ENCODE data around the gene AKT1. TPM values are rescaled to one million over a fixed set of nuclear protein-coding genes. Genes with fewer than 3 reads are reported as not detected.

The AKT1 gene
- polyA plus RNA-seq, 2 of the 4 experiments (the other 2 are of a cell fraction), result 70.2 to 93.8 TPM

DNA sequence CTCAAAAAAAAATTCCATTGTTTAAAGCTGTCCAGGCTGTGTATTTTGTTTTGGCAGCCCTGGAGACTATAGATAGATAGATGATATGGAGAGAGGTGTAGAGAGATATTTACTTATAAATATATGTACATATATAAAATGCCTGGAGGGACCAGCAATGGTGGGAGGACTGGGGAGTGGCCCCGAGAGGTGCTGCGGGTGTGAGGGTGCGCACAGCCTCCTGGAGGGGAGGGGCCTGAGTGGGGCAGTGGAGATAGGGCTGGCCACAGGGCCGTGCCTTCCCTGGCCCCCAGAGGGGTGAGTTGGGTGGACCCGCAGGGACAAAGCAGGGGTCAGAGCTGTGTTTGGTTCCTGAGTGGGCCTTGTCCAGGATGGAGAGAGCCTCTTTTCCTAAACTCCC, 65.1 kb downstream of the AKT1 start:
- no peak for ATAC-seq
- no peak overlapping the region for H3K4me2 ChIP-seq
- TF ChIP-seq MYC (IDR thresholded peaks at IDR 0.05; ENCODE audit: borderline replicate concordance, low read length) (no peak), HMGXB4 (CRISPR knock-in tag; IDR thresholded peaks at IDR 0.05; ENCODE audit: borderline replicate concordance) (no peak), POLR2A (IDR thresholded peaks at IDR 0.05; ENCODE audit: low read length) (no peak), EHF (CRISPR knock-in tag; IDR thresholded peaks at IDR 0.05) (no peak), PHF8 (IDR thresholded peaks at IDR 0.05; ENCODE audit: borderline replicate concordance, low read depth) (no peak), HEYL (CRISPR knock-in tag; IDR thresholded peaks at IDR 0.05) (no peak)
- TF ChIP-seq, protein P1, sequence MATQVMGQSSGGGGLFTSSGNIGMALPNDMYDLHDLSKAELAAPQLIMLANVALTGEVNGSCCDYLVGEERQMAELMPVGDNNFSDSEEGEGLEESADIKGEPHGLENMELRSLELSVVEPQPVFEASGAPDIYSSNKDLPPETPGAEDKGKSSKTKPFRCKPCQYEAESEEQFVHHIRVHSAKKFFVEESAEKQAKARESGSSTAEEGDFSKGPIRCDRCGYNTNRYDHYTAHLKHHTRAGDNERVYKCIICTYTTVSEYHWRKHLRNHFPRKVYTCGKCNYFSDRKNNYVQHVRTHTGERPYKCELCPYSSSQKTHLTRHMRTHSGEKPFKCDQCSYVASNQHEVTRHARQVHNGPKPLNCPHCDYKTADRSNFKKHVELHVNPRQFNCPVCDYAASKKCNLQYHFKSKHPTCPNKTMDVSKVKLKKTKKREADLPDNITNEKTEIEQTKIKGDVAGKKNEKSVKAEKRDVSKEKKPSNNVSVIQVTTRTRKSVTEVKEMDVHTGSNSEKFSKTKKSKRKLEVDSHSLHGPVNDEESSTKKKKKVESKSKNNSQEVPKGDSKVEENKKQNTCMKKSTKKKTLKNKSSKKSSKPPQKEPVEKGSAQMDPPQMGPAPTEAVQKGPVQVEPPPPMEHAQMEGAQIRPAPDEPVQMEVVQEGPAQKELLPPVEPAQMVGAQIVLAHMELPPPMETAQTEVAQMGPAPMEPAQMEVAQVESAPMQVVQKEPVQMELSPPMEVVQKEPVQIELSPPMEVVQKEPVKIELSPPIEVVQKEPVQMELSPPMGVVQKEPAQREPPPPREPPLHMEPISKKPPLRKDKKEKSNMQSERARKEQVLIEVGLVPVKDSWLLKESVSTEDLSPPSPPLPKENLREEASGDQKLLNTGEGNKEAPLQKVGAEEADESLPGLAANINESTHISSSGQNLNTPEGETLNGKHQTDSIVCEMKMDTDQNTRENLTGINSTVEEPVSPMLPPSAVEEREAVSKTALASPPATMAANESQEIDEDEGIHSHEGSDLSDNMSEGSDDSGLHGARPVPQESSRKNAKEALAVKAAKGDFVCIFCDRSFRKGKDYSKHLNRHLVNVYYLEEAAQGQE (IDR thresholded peaks at IDR 0.05), result no peak
- TF ChIP-seq, protein P2, sequence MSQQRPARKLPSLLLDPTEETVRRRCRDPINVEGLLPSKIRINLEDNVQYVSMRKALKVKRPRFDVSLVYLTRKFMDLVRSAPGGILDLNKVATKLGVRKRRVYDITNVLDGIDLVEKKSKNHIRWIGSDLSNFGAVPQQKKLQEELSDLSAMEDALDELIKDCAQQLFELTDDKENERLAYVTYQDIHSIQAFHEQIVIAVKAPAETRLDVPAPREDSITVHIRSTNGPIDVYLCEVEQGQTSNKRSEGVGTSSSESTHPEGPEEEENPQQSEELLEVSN (IDR thresholded peaks at IDR 0.05; ENCODE audit: borderline replicate concordance, low read depth), result no peak
- ChIA-PET POLR2A (no interaction called here), CTCF (interaction anchor here (1.4 to 2.9 kb wide), 5 partner anchors 11 to 49 kb away, joined by 4 to 11 read pairs (median 9); no protein-coding TSS in a partner anchor)
- no peaks in the 10 kb centered on the region for H3K9me3 ChIP-seq
- H3K4me1 ChIP-seq, result peaks cover 52% of the 10 kb centered on the region
- WGBS (ENCODE audit: missing lambda C conversion rate), result 82% methylated on average over 5 of the region's 5 CpGs
- DNase-seq (ENCODE audit: low read depth in 1 of 2, low spot score in 1 of 2), result no peak
- no peak overlapping the region for H3K4me3 ChIP-seq
- no peak for FAIRE-seq
- no peak overlapping the region for H3K27ac ChIP-seq

- Histone ChIP-seq H3K4me3 (no peak overlapping the region), H3K27ac (no peak overlapping the region), H3K4me1 (peaks cover 59% of the 10 kb centered on the region), H3K4me2 (no peak overlapping the region), H3K9me3 (no peaks in the 10 kb centered on the region)
- ATAC-seq (no peak), FAIRE-seq (no peak), DNase-seq (ENCODE audit: low read depth in 1 of 2, low spot score in 1 of 2) (no peak)
- CTCF ChIA-PET, result interaction anchor here (1.4 to 2.9 kb wide), 3 partner anchors 15 to 48 kb away, joined by 4 to 9 read pairs (median 4); no protein-coding TSS in a partner anchor
- POLR2A ChIA-PET, result no interaction called here
- 86% methylated on average over 15 of the region's 16 CpGs for WGBS (ENCODE audit: missing lambda C conversion rate)
- TF ChIP-seq, protein P3, sequence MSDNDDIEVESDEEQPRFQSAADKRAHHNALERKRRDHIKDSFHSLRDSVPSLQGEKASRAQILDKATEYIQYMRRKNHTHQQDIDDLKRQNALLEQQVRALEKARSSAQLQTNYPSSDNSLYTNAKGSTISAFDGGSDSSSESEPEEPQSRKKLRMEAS (IDR thresholded peaks at IDR 0.05), result no peak
- no peak for TF ChIP-seq RAD21 (conservative IDR thresholded peaks at IDR 0.05 in 1 of 2, IDR thresholded peaks at IDR 0.05 in 1 of 2)
- TF ChIP-seq FOXS1 (CRISPR knock-in tag; IDR thresholded peaks at IDR 0.05), result no peak
- TF ChIP-seq BCL3 (IDR thresholded peaks at IDR 0.05), result no peak
- no peak for TF ChIP-seq MYC (IDR thresholded peaks at IDR 0.05; ENCODE audit: borderline replicate concordance, low read length)
- no peak for TF ChIP-seq TFCP2L1 (CRISPR knock-in tag; IDR thresholded peaks at IDR 0.05)
- TF ChIP-seq RARB (CRISPR knock-in tag; IDR thresholded peaks at IDR 0.05), result no peak
- TF ChIP-seq NFE2L2 (conservative IDR thresholded peaks at IDR 0.05; ENCODE audit: low read length), result no peak
- TF ChIP-seq, protein P4, sequence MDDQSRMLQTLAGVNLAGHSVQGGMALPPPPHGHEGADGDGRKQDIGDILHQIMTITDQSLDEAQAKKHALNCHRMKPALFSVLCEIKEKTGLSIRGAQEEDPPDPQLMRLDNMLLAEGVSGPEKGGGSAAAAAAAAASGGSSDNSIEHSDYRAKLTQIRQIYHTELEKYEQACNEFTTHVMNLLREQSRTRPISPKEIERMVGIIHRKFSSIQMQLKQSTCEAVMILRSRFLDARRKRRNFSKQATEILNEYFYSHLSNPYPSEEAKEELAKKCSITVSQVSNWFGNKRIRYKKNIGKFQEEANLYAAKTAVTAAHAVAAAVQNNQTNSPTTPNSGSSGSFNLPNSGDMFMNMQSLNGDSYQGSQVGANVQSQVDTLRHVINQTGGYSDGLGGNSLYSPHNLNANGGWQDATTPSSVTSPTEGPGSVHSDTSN (IDR thresholded peaks at IDR 0.05), result no peak
- TF ChIP-seq POLR2A (IDR thresholded peaks at IDR 0.05; ENCODE audit: low read length), result no peak
- no peak for TF ChIP-seq NR3C1 (IDR thresholded peaks at IDR 0.05)
- no peak for TF ChIP-seq FOSB (CRISPR knock-in tag; IDR thresholded peaks at IDR 0.05)
- no peak for TF ChIP-seq RNF2 (IDR thresholded peaks at IDR 0.05; ENCODE audit: borderline replicate concordance, low read depth)
Observed at GRCh38 chr14:104729835-104730181, 65.7 kb downstream of the AKT1 start.
